K562 (cell line): Measurements from ENCODE around the gene RSF1. TPM values are rescaled to one million over a fixed set of nuclear protein-coding genes. Genes with fewer than 3 reads are reported as not detected.

Source experiments
- ATAC-seq: fragments of 200-7000 bp; cut with Tn5 transposase; 3 replicates; pipeline ENCODE4 v1.9.1; 2020; ENCODE audit warnings: moderate library complexity
- BruUV-seq: library from RNA; stranded (reverse); fragments of 400-500 nt; replicated peaks from 2 replicates; lab custom pipeline; 2021; lab: Mats Ljungman, UMichigan
- CTCF ChIA-PET: fragments of 300-600 bp; formaldehyde crosslinking; extraction: SDS; loops from one replicate; lab custom pipeline; 2021; ENCODE audit warnings: low intra/inter-chr PET ratio; lab: Yijun Ruan, JAX
- POLR2A ChIA-PET: fragments of 300-600, 350-650 bp; sonication (Branson Sonifier 250); formaldehyde crosslinking; extraction: SDS; loops from one replicate; lab custom pipeline; 2021; ENCODE audit warnings: antibody characterized with exemption, inconsistent platforms; lab: Yijun Ruan, JAX
- DNase-seq, 4 experiments: peaks; one replicate each; pipeline versions ENCODE4 v3.0.0 to v3.0.0-alpha.2; 2011 to 2018; ENCODE audit warnings: low spot score in 3 of 4, mixed read lengths in 3 of 4; ENCODE audit errors: extremely low read depth in 1 of 4
- FAIRE-seq: peaks from 2 replicates; lab custom pipeline; 2011; peaks lifted over from hg19 to GRCh38; lab: Jason Lieb, UNC
- H2AFZ ChIP-seq: 2 replicates; pipeline ENCODE4 v1.6.0; 2011; ENCODE audit warnings: low read depth, low read length, control low read depth, inconsistent platforms
- H3K27ac ChIP-seq: fragments of 200-600 bp; 3 replicates; pipeline ENCODE4 v1.8.0; 2011; ENCODE audit warnings: low read depth, mild to moderate bottlenecking, control low read depth, inconsistent platforms, low read length, moderate library complexity, mixed read lengths; ENCODE audit errors: extremely low read depth
- H3K27me3 ChIP-seq, 2 experiments: fragments of 300-600 bp in 1 of 2; 2 replicates in 1 of 2; 3 replicates in 1 of 2; pipeline versions ENCODE4 v1.6.0 to v1.8.0; 2011; ENCODE audit warnings: inconsistent platforms in 2 of 2, low read length in 2 of 2, mild to moderate bottlenecking in 1 of 2, mixed read lengths in 1 of 2, moderate library complexity in 1 of 2; ENCODE audit not compliant: control insufficient read depth in 2 of 2, insufficient read depth in 2 of 2
- H3K36me3 ChIP-seq: fragments of 300-600 bp; 3 replicates; pipeline ENCODE4 v1.8.0; 2011; ENCODE audit warnings: mild to moderate bottlenecking, low read length, inconsistent platforms; ENCODE audit not compliant: control insufficient read depth, insufficient read depth
- H3K4me1 ChIP-seq, 2 experiments: fragments of 200-600 bp in 1 of 2; replicated peaks in 1 of 2; 2 replicates in 1 of 2; 3 replicates in 1 of 2; pipeline versions ENCODE4 v1.5.1 to v1.8.0; 2011; ENCODE audit warnings: inconsistent platforms in 2 of 2, low read length in 2 of 2, mild to moderate bottlenecking in 1 of 2, mixed read lengths in 1 of 2, moderate library complexity in 1 of 2; ENCODE audit not compliant: control insufficient read depth in 2 of 2, insufficient read depth in 2 of 2
- H3K4me2 ChIP-seq: 2 replicates; pipeline ENCODE4 v1.6.1; 2011; ENCODE audit warnings: low read length, control low read depth, inconsistent platforms, mixed read lengths; ENCODE audit not compliant: insufficient read depth
- H3K4me3 ChIP-seq: fragments of 200-600 bp; sonication (generic), shearing (Covaris generic); 2 replicates; pipeline ENCODE4 v1.5.1; 2016; ENCODE audit warnings: control low read depth, inconsistent platforms
- H3K79me2 ChIP-seq: fragments of 200-600 bp; 3 replicates; pipeline ENCODE4 v1.8.0; 2011; ENCODE audit warnings: low read length, inconsistent platforms; ENCODE audit not compliant: control insufficient read depth, insufficient read depth
- H3K9ac ChIP-seq, 2 experiments: 2 replicates each; pipeline versions ENCODE4 v1.6.0 to v1.6.1; 2011; ENCODE audit warnings: low read depth in 2 of 2, low read length in 2 of 2, control low read depth in 1 of 2, inconsistent platforms in 1 of 2, mild to moderate bottlenecking in 1 of 2, mixed read lengths in 1 of 2; ENCODE audit not compliant: insufficient read depth in 1 of 2
- H3K9me1 ChIP-seq: one replicate; pipeline ENCODE4 v1.6.0; 2011; ENCODE audit warnings: inconsistent platforms, mild to moderate bottlenecking, low read length, moderate library complexity; ENCODE audit not compliant: control insufficient read depth, insufficient read depth
- H3K9me3 ChIP-seq: replicated peaks from 2 replicates; pipeline ENCODE4 v1.5.1; 2011; ENCODE audit warnings: low read depth, low read length, inconsistent platforms; ENCODE audit not compliant: control insufficient read depth, insufficient read depth
- H4K20me1 ChIP-seq: replicated peaks from 2 replicates; pipeline ENCODE4 v1.6.1; 2011; ENCODE audit warnings: low read length, inconsistent platforms, mixed read lengths; ENCODE audit not compliant: control insufficient read depth, insufficient read depth
- CHAMP1 ChIP-seq: fragments of 450-650 bp; IDR thresholded peaks from 2 replicates; pipeline ENCODE4 v1.6.1; 2016; ENCODE audit warnings: mild to moderate bottlenecking
- CREM ChIP-seq: IDR thresholded peaks from 2 replicates; pipeline ENCODE4 v1.6.1; 2014; ENCODE audit warnings: antibody characterized with exemption, low read depth
- FOXA1 ChIP-seq: fragments of 450-650 bp; IDR thresholded peaks from 2 replicates; pipeline ENCODE4 v1.6.1; 2016; ENCODE audit warnings: mild to moderate bottlenecking, borderline replicate concordance
- GABPB1 ChIP-seq: sonication (generic); formaldehyde crosslinking; IDR thresholded peaks from 2 replicates; pipeline ENCODE4 v1.8.0; 2022; ENCODE audit warnings: mild to moderate bottlenecking, missing genetic modification reagents
- GTF2B ChIP-seq: IDR thresholded peaks from 2 replicates; pipeline ENCODE4 v1.6.1; 2011; ENCODE audit not compliant: insufficient read length; ENCODE audit errors: extremely low read depth
- HDAC1 ChIP-seq, 2 experiments: fragments of 450-650 bp; IDR thresholded peaks; 2 replicates each; pipeline ENCODE4 v1.6.1; 2016 to 2017; ENCODE audit warnings: inconsistent platforms in 1 of 2, mild to moderate bottlenecking in 1 of 2, moderate library complexity in 1 of 2
- IRF9 ChIP-seq: fragments of 450-650 bp; IDR thresholded peaks from 2 replicates; pipeline ENCODE4 v1.6.1; 2016; ENCODE audit warnings: missing biosample characterization, missing genetic modification characterization
- NRF1 ChIP-seq, 2 experiments: fragments of 450-650 bp; IDR thresholded peaks in 1 of 2; conservative IDR thresholded peaks in 1 of 2; 2 replicates each; pipeline ENCODE4 v1.6.1; 2014; ENCODE audit warnings: mild to moderate bottlenecking in 2 of 2
- PCBP1 ChIP-seq: fragments of 200-400 bp; formaldehyde crosslinking; IDR thresholded peaks from 2 replicates; pipeline ENCODE4 v1.6.1; 2018; ENCODE audit warnings: mild to moderate bottlenecking, low read depth, low read length; ENCODE audit not compliant: poor library complexity, severe bottlenecking
- RBM39 ChIP-seq: fragments of 200-400 bp; formaldehyde crosslinking; optimal IDR thresholded peaks from 2 replicates; pipeline ENCODE3; 2018; ENCODE audit warnings: low read depth, low read length
- TCF7 ChIP-seq: sonication (generic); IDR thresholded peaks from 2 replicates; pipeline ENCODE4 v1.6.1; 2016; ENCODE audit warnings: antibody characterized with exemption, borderline replicate concordance
- ZBTB34 ChIP-seq: fragments of 250-450 bp; sonication (Bioruptor Pico); IDR thresholded peaks from 2 replicates; pipeline ENCODE4 v1.8.0; 2021; ENCODE audit warnings: mild to moderate bottlenecking, moderate library complexity
- ZC3H4 ChIP-seq: sonication (generic); formaldehyde crosslinking; IDR thresholded peaks from 2 replicates; pipeline ENCODE4 v1.9.0; 2021; ENCODE audit warnings: missing genetic modification reagents, borderline replicate concordance
- ZNF134 ChIP-seq: fragments of 250-450 bp; sonication (Bioruptor Pico); conservative IDR thresholded peaks from 2 replicates; pipeline ENCODE4 v1.4.0; 2020
- ZNF668 ChIP-seq: fragments of 250-450 bp; sonication (Bioruptor Pico); IDR thresholded peaks from 2 replicates; pipeline ENCODE4 v1.8.0; 2022; ENCODE audit warnings: mild to moderate bottlenecking, inconsistent platforms
- ZNF766 ChIP-seq: fragments of 200-800 bp; sonication (Bioruptor generic); conservative IDR thresholded peaks from 2 replicates; pipeline ENCODE4 v1.6.1; 2016; ENCODE audit warnings: missing genetic modification characterization, missing compliant biosample characterization
- ZZZ3 ChIP-seq: fragments of 450-650 bp; IDR thresholded peaks from 2 replicates; pipeline ENCODE4 v1.6.1; 2016; ENCODE audit warnings: antibody characterized with exemption, mild to moderate bottlenecking, moderate library complexity
- WGBS: fragments of 100-300 bp; shearing (Covaris generic); methylation state at CpG from one replicate; pipeline ENCODE4 v1.1.6; 2016; ENCODE audit warnings: low coverage, mixed read lengths; ENCODE audit not compliant: insufficient coverage; ENCODE audit errors: missing lambda C conversion rate; 5-methylcytosine and 5-hydroxymethylcytosine counted together
- in situ Hi-C: fragments of 300-500 bp; cut with MboI; formaldehyde crosslinking; loops from 4 replicates; pipeline ENCODE4 v1.15.0; 2018; ENCODE audit warnings: inconsistent platforms, mixed read lengths
- intact Hi-C: fragments of 100-400 bp; cut with micrococcal nuclease; formaldehyde crosslinking; loops from 2 replicates; pipeline ENCODE4 v1.14.2; 2022
- polyA plus RNA-seq, 8 experiments: library from polyadenylated mRNA; depleted of rRNA in 4 of 8; stranded (reverse) in 5 of 8; unstranded in 3 of 8; fragments of >200 nt; fragmentation: Nextera tagmentation in 2 of 8; fragmentation: Illumina TruSeq in 1 of 8; extraction: Ambion mirVana in 2 of 8; extraction: Trizol in 1 of 8; gene quantifications; 2 replicates each; pipeline versions ENCODE4 v1.2.1 to v1.2.3, GENCODE V29; 2011 to 2014; ENCODE audit warnings: inconsistent platforms in 1 of 8, missing spikeins in 1 of 8
- total RNA-seq, 7 experiments: library from RNA; depleted of rRNA in 6 of 7; stranded (reverse); fragments of >200 nt in 6 of 7; fragmentation: Illumina TruSeq in 2 of 7; extraction: Trizol in 2 of 7; gene quantifications; 2 replicates each; pipeline versions ENCODE4 v1.2.1 to v1.2.3, GENCODE V29; 2011 to 2021; ENCODE audit warnings: low replicate concordance in 1 of 7

RSF1 gene
- total and polyA plus RNA-seq, 9 of the 15 experiments (the other 6 are each of a cell fraction or from before 2014, with no cell fraction given) = 9.7 to 63.6 (median 42.8) TPM

GRCh38 chr11:77799338-77799737 lies 21.2 kb downstream of the RSF1 start:
- H2AFZ ChIP-seq = no peak overlapping the region
- intact Hi-C loops = no loop called here
- ATAC-seq (no peak), DNase-seq (no peak), FAIRE-seq (no peak)
- H3K4me1 ChIP-seq = no peaks in the 10 kb centered on the region; a peak in 2 of 5 replicates
- ChIA-PET POLR2A (no interaction called here), CTCF (no interaction called here)
- no peaks in the 10 kb centered on the region for H3K9me3 ChIP-seq
- BruUV-seq = no TSS peak
- TF ChIP-seq ZNF766 (CRISPR knock-in tag) = no peak
- no peak for TF ChIP-seq ZNF134 (CRISPR knock-in tag)
- no peak for TF ChIP-seq ZNF668 (CRISPR knock-in tag)
- TF ChIP-seq TCF7 = no peak
- TF ChIP-seq CHAMP1 = no peak
- TF ChIP-seq ZBTB34 (CRISPR knock-in tag) = no peak
- no peak for TF ChIP-seq HDAC1 (IDR thresholded peaks at IDR 0.05)
- no peak for TF ChIP-seq ZC3H4
- TF ChIP-seq PCBP1 = no peak
- no peak for TF ChIP-seq IRF9 (tag)
- no peak for TF ChIP-seq RBM39
- no peak for TF ChIP-seq GABPB1
- no peak for TF ChIP-seq CREM
- TF ChIP-seq GTF2B = no peak
- TF ChIP-seq NRF1 (conservative IDR thresholded peaks at IDR 0.05 in 1 of 2, IDR thresholded peaks at IDR 0.05 in 1 of 2) = no peak
- no peak for TF ChIP-seq FOXA1
- TF ChIP-seq ZZZ3 = no peak
- H3K9me1 ChIP-seq = no peaks in the 10 kb centered on the region
- H3K27me3 ChIP-seq = no peaks in the 10 kb centered on the region
- 33% methylated on average over 3 of the region's 3 CpGs for WGBS
- H3K79me2 ChIP-seq = peaks cover 92% of the 10 kb centered on the region
- in situ Hi-C loops = no loop called here
- H3K4me3 ChIP-seq = no peak overlapping the region
- H3K27ac ChIP-seq = no peak overlapping the region
- no peaks in the 10 kb centered on the region; the same call in 1 of the 2 replicates for H4K20me1 ChIP-seq
- no peaks in the 10 kb centered on the region for H3K36me3 ChIP-seq
- no peak overlapping the region for H3K9ac ChIP-seq
- no peak overlapping the region for H3K4me2 ChIP-seq
